HEK293 (cell line): ENCODE results near the gene N4BP3.

Source experiments
- GLI2 ChIP-seq: fragments of 450-650 bp; formaldehyde crosslinking; IDR thresholded peaks from 2 replicates; pipeline ENCODE4; 2017; ENCODE audit warnings: missing biosample characterization, missing genetic modification characterization, low read depth, borderline replicate concordance
- GLI4 ChIP-seq: fragments of 450-650 bp; formaldehyde crosslinking; IDR thresholded peaks from 2 replicates; pipeline ENCODE4 v1.5.1; 2016; ENCODE audit warnings: missing biosample characterization, missing genetic modification characterization
- KLF9 ChIP-seq: fragments of 450-650 bp; formaldehyde crosslinking; IDR thresholded peaks from 2 replicates; pipeline ENCODE4 v1.5.1; 2016; ENCODE audit warnings: missing biosample characterization, missing genetic modification characterization, low read depth
- MYNN ChIP-seq: fragments of 450-650 bp; formaldehyde crosslinking; IDR thresholded peaks from 2 replicates; pipeline ENCODE4 v1.5.1; 2016; ENCODE audit warnings: missing biosample characterization, missing genetic modification characterization, borderline replicate concordance
- PRDM2 ChIP-seq: fragments of 450-650 bp; formaldehyde crosslinking; IDR thresholded peaks from 2 replicates; pipeline ENCODE4 v1.5.1; 2016; ENCODE audit warnings: missing biosample characterization, missing genetic modification characterization, borderline replicate concordance
- REST ChIP-seq: fragments of 450-650 bp; formaldehyde crosslinking; IDR thresholded peaks from 2 replicates; pipeline ENCODE4 v1.5.1; 2016; ENCODE audit warnings: missing biosample characterization, missing genetic modification characterization
- SP2 ChIP-seq: fragments of 450-650 bp; formaldehyde crosslinking; IDR thresholded peaks from 2 replicates; pipeline ENCODE4 v1.5.1; 2016; ENCODE audit warnings: missing biosample characterization, missing genetic modification characterization
- SP7 ChIP-seq: fragments of 450-650 bp; formaldehyde crosslinking; IDR thresholded peaks from 2 replicates; pipeline ENCODE4 v1.5.1; 2016; ENCODE audit warnings: missing biosample characterization, missing genetic modification characterization
- ZBTB11 ChIP-seq: fragments of 450-650 bp; formaldehyde crosslinking; conservative IDR thresholded peaks from 2 replicates; pipeline ENCODE4 v1.5.1; 2016; ENCODE audit warnings: low read depth, missing biosample characterization, missing genetic modification characterization
- ZBTB8A ChIP-seq: fragments of 450-650 bp; formaldehyde crosslinking; IDR thresholded peaks from 2 replicates; pipeline ENCODE4 v1.5.1; 2016; ENCODE audit warnings: missing biosample characterization, missing genetic modification characterization
- ZNF121 ChIP-seq: fragments of 450-650 bp; formaldehyde crosslinking; IDR thresholded peaks from 2 replicates; pipeline ENCODE4 v1.5.1; 2016; ENCODE audit warnings: missing biosample characterization, missing genetic modification characterization
- ZNF221 ChIP-seq: fragments of 450-650 bp; formaldehyde crosslinking; IDR thresholded peaks from 2 replicates; pipeline ENCODE4 v1.5.1; 2017; ENCODE audit warnings: missing biosample characterization, missing genetic modification characterization, borderline replicate concordance
- ZNF350 ChIP-seq: fragments of 450-650 bp; formaldehyde crosslinking; IDR thresholded peaks from 2 replicates; pipeline ENCODE4 v1.5.0; 2017; ENCODE audit warnings: missing biosample characterization, mild to moderate bottlenecking, missing genetic modification characterization
- ZNF404 ChIP-seq: fragments of 450-650 bp; formaldehyde crosslinking; IDR thresholded peaks from 2 replicates; pipeline ENCODE4 v1.5.1; 2017; ENCODE audit warnings: missing biosample characterization, missing genetic modification characterization
- ZNF426 ChIP-seq: fragments of 450-650 bp; formaldehyde crosslinking; IDR thresholded peaks from 2 replicates; pipeline ENCODE4 v1.5.1; 2017; ENCODE audit warnings: missing biosample characterization, missing genetic modification characterization, mild to moderate bottlenecking, inconsistent platforms, moderate library complexity
- ZNF449 ChIP-seq: fragments of 450-650 bp; formaldehyde crosslinking; IDR thresholded peaks from 2 replicates; pipeline ENCODE4 v1.5.1; 2017; ENCODE audit warnings: missing biosample characterization, mild to moderate bottlenecking, missing genetic modification characterization, moderate library complexity
- ZNF513 ChIP-seq: fragments of 450-650 bp; IDR thresholded peaks from 2 replicates; pipeline ENCODE4 v1.5.1; 2018; ENCODE audit warnings: missing biosample characterization, missing genetic modification characterization
- ZNF558 ChIP-seq: fragments of 450-650 bp; formaldehyde crosslinking; IDR thresholded peaks from 2 replicates; pipeline ENCODE4 v1.5.1; 2016; ENCODE audit warnings: missing biosample characterization, missing genetic modification characterization
- ZNF660 ChIP-seq: fragments of 450-650 bp; IDR thresholded peaks from 2 replicates; pipeline ENCODE4 v1.5.1; 2018; ENCODE audit warnings: missing biosample characterization, mild to moderate bottlenecking, missing genetic modification characterization
- ZNF76 ChIP-seq: fragments of 450-650 bp; formaldehyde crosslinking; IDR thresholded peaks from 2 replicates; pipeline ENCODE4; 2016; ENCODE audit warnings: low read depth, missing biosample characterization, missing genetic modification characterization, borderline replicate concordance
- ZNF777 ChIP-seq: fragments of 450-650 bp; formaldehyde crosslinking; IDR thresholded peaks from 2 replicates; pipeline ENCODE4 v1.5.1; 2017; ENCODE audit warnings: missing biosample characterization, missing genetic modification characterization, borderline replicate concordance

Gene N4BP3

GRCh38 chr5:178130576-178131445, 17.5 kb downstream of the N4BP3 start, which contains the start of gene RMND5B (continued):
- TF ChIP-seq ZNF449 = peak; percentile 51; the same call in 1 of the 2 replicates
- no peak for TF ChIP-seq GLI2 (tag by site-specific recombination)
- peak; percentile 93 for TF ChIP-seq ZNF660 (tag by site-specific recombination)
- no peak for TF ChIP-seq ZNF558
- 0 out of 2 replicates have a peak, but pooled peaks have one; percentile 4 for TF ChIP-seq REST
- no peak for TF ChIP-seq GLI4 (tag by site-specific recombination)
- TF ChIP-seq ZNF513 (tag by site-specific recombination) = peak; percentile 12; the same call in 1 of the 2 replicates
- TF ChIP-seq MYNN (tag by site-specific recombination) = no peak
- 0 out of 2 replicates have a peak, but pooled peaks have one; percentile 20 for TF ChIP-seq ZNF121 (tag by site-specific recombination)
- TF ChIP-seq ZBTB11 (tag by site-specific recombination) = peak; percentile 77
- TF ChIP-seq SP7 (tag by site-specific recombination) = peak; percentile 72
- peak; percentile 55 for TF ChIP-seq KLF9 (tag by site-specific recombination)
- TF ChIP-seq SP2 (tag by site-specific recombination) = peak; percentile 82
- no peak for TF ChIP-seq ZNF404 (tag by site-specific recombination)
- TF ChIP-seq ZNF76 (tag by site-specific recombination) = peak; percentile 50; the same call in 1 of the 2 replicates
- TF ChIP-seq ZNF221 (tag by site-specific recombination) = no peak
- TF ChIP-seq PRDM2 (tag by site-specific recombination) = no peak
- TF ChIP-seq ZNF426 (tag by site-specific recombination) = no peak
- TF ChIP-seq ZNF777 (tag by site-specific recombination) = peak; percentile 47; the same call in 1 of the 2 replicates
- TF ChIP-seq ZNF350 = no peak
- peak; percentile 89 for TF ChIP-seq ZBTB8A
